Measurements from ENCODE around the gene PRKG1.
"Not testable (repeated sequence)": the region's sequence is repeated elsewhere in the genome, so short reads cannot be mapped to it uniquely, and the experiment has no call there.

The PRKG1 gene

GRCh38 chr10:51547941-51548340 lies 473.7 kb downstream of the PRKG1 start:
- no peak for DNase-seq

- no peak for DNase-seq
These were observed 478.6 kb downstream of the PRKG1 start for GRCh38 chr10:51552879-51553278.

GRCh38 chr10:51564896-51565510 lies 490.7 kb downstream of the PRKG1 start:
- no peak for DNase-seq

GRCh38 chr10:51567271-51567670 lies 493.0 kb downstream of the PRKG1 start:
- no peak for DNase-seq

GRCh38 chr10:51569467-51569866 lies 495.2 kb downstream of the PRKG1 start:
- no peak for DNase-seq

- DNase-seq: no peak
These were observed 500.2 kb downstream of the PRKG1 start for GRCh38 chr10:51574248-51575048.

GRCh38 chr10:51581196-51581595 lies 506.9 kb downstream of the PRKG1 start:
- DNase-seq: not testable (repeated sequence)

GRCh38 chr10:51583976-51584375 lies 509.7 kb downstream of the PRKG1 start:
- no peak for DNase-seq

- DNase-seq: no peak
These were observed 511.5 kb downstream of the PRKG1 start for GRCh38 chr10:51585742-51586141.

- DNase-seq: no peak
These were observed 514.7 kb downstream of the PRKG1 start for GRCh38 chr10:51588984-51589383.

- no peak for DNase-seq
These were observed 516.5 kb downstream of the PRKG1 start for GRCh38 chr10:51590818-51591217.

GRCh38 chr10:51596695-51597094 lies 522.4 kb downstream of the PRKG1 start:
- DNase-seq: no peak

GRCh38 chr10:51599647-51600046 lies 525.4 kb downstream of the PRKG1 start:
- no peak for DNase-seq

- DNase-seq: no peak
These were observed 528.0 kb downstream of the PRKG1 start for GRCh38 chr10:51602326-51602725.

- DNase-seq: no peak
These were observed 530.3 kb downstream of the PRKG1 start for GRCh38 chr10:51604579-51604978.

GRCh38 chr10:51606825-51607462 lies 532.7 kb downstream of the PRKG1 start:
- DNase-seq: no peak

- DNase-seq: no peak
These were observed 533.2 kb downstream of the PRKG1 start for GRCh38 chr10:51607463-51607835.

- no peak for DNase-seq
These were observed 533.9 kb downstream of the PRKG1 start for GRCh38 chr10:51608211-51608610.

- DNase-seq: no peak
These were observed 541.5 kb downstream of the PRKG1 start for GRCh38 chr10:51615764-51616298.

GRCh38 chr10:51617576-51618235 lies 543.4 kb downstream of the PRKG1 start:
- no peak for DNase-seq

GRCh38 chr10:51619365-51619764 lies 545.1 kb downstream of the PRKG1 start:
- no peak for DNase-seq

- no peak for DNase-seq
These were observed 545.8 kb downstream of the PRKG1 start for GRCh38 chr10:51620131-51620530.

GRCh38 chr10:51624013-51624412 lies 549.7 kb downstream of the PRKG1 start:
- DNase-seq: no peak
